GM19099 (cell line): Measurements from ENCODE around the gene GGN.

Experiments
- POLR2A ChIP-seq: IDR thresholded peaks from 3 replicates; pipeline ENCODE4 v1.6.1; 2011; ENCODE audit warnings: low read depth; ENCODE audit not compliant: insufficient read length; ENCODE audit errors: extremely low read depth

The GGN gene

GRCh38 chr19:38395381-38396114, 7.7 kb upstream of the GGN start:
- TF ChIP-seq POLR2A, result no peak

- TF ChIP-seq POLR2A, result no peak
Measured at GRCh38 chr19:38394488-38394887, 6.7 kb upstream of the GGN start.

- no peak for TF ChIP-seq POLR2A
Measured at GRCh38 chr19:38392707-38393308, 5.0 kb upstream of the GGN start.

- no peak for TF ChIP-seq POLR2A
Measured at GRCh38 chr19:38391911-38392464, 4.2 kb upstream of the GGN start.

- no peak for TF ChIP-seq POLR2A
Measured at GRCh38 chr19:38389957-38390924, 2.4 kb upstream of the GGN start.

- no peak for TF ChIP-seq POLR2A
Measured at GRCh38 chr19:38389101-38389925, 1.5 kb upstream of the GGN start.

GRCh38 chr19:38388349-38389100, 691 bp upstream of the GGN start, which contains the start of gene SPRED3:
SPRED3 (plus strand) TSS chr19:38388697; CDS start chr19:38390303, 1,606 bp downstream.
- TF ChIP-seq POLR2A, result no peak

- no peak for TF ChIP-seq POLR2A
Measured at GRCh38 chr19:38386971-38387549, 774 bp downstream of the GGN start.

- TF ChIP-seq POLR2A, result no peak
Measured at GRCh38 chr19:38386300-38386970, 1.4 kb downstream of the GGN start.

GRCh38 chr19:38385804-38386257, 2.0 kb downstream of the GGN start:
- no peak for TF ChIP-seq POLR2A

- TF ChIP-seq POLR2A, result no peak
Measured at GRCh38 chr19:38385057-38385803, 2.6 kb downstream of the GGN start.
